GM18861 (cell line): Measurements from ENCODE around the gene ZFYVE26.
"Not testable (repeated sequence)": the region's sequence is repeated elsewhere in the genome, so short reads cannot be mapped to it uniquely, and the experiment has no call there.

ENCODE experiments used
- ATAC-seq: cut with Tn5 transposase; IDR thresholded peaks from one replicate; pipeline ENCODE4 v1.9.1; 2021; ENCODE audit not compliant: unreplicated experiment

ZFYVE26 gene

DNA sequence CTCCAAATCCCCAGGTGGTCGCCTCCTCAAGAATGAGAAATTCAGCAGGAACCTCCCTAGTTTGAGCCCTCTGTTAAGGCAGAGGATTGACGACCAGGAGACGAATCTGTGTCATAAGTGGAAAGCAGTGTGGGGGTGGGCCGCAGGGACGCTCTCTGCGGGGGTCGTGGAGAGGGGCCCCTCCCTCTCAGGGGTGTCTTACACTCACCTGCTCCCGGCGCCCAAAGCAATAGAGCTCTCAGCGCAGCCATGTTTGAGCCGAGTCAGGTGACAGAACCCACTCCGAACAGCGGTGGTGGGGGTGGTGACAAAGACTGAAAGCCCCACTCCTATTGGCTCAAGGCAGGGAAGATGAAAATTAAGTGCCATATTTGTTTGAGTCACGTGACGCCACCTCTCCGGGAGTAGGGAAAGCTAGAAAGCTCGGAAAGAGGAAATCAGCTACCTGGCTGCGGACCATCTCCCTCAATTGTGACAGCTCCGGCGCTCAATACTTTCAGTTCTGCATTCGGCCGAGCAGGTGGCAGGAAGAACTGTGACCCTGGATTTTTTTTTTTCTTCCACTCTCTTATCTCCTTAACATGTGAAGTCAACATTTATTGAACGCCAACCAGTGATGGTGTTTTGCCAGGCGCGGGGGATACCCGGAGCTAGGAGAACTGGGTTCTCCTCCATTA, at the start of gene ZFYVE26:
TSS of gene ZFYVE26 (minus strand) at position 265 of the 677 bp plus-strand sequence. CDS start 627 bp downstream, outside the sequence.
- ATAC-seq = peak; percentile 71

DNA sequence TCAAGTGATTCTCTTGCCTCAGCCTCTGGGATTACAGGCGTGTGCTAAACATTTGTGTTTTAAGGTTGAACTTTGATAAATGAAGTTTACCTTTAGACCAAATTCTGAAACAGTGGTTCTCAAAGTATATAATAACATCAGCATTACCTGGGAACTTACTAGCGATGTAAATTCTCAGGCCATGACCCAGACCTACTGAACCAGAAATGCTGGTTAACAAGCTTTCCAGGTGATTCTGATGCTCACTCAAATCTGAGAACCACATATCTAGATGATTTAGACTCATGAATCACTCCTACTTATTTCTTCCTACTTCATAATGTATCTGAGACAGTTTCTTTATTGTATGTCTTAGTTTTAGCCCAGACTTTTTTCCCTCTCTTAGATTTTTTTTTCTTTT, 46.8 kb upstream of the ZFYVE26 start:
- ATAC-seq = no peak

DNA sequence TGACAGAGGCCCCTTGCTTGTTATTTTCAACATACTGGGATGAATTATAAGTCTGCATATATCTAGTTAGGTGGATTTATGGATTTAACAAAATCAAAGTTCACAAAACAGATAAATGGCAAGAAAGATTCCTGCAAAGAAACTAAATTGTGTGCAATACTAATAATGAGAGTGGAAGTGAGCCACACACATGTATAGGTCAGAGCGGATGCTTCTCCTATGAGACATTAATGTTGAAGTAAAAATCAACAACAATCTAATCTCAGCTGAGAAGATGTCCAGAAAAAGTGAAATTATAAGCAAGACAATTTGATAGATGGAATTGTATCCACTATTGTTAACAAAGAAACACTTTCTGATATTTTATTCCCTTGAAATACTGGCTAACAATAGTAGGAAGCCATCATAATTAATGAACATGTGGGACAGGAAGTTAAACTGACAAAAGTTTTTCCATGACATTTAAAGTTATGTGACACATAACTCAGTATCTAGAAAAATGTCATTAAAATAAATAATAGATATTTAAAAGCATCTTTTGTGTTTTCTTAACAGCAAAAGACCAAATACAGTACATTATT, 42.9 kb upstream of the ZFYVE26 start:
- no peak for ATAC-seq

DNA sequence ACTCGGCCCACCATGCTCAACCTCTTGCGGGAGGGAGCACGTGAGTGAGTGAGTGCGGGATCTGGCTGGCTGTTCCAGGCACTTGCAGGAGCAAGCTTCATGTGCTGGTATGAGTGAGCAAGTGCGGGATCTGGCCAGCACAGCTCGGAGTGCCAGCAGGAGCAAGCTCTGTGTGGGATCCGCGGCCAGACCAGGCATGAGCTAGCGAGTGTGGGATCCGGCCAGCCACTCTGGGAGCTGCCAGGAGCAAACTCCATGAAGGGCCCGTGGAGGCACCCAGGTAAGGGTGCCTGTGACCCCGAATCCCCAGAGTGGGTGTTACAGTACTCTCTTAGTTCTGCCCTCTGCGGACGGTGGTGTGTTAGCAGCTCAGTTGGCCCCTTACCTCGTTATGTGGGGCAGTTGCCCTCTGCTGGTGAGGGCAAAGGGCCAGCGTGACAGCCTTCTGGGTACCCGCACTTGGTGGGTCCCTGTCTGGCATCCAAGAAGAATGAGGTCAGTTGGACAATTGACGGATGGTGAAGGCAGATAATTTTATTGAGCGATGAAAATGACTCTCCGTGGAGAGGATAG, 41.5 kb upstream of the ZFYVE26 start:
- ATAC-seq = no peak

DNA sequence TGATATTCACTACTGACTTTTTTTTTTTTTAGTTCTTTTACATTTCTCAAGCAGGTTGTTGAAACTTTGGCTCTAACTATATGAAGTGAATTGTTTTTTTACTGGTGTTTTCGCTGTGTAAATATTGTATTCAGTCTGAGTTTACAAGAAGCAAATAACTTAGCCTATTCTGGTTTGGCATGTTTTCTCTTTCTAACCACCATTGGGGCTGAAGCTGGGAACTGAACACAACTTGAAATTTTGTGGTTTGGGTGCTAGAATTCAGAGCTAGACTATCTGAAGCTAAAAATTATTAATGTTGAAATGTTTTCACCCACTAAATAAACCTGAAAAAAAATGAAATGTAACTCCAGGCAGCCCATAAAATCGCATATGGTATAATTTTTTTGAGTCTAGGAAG, 40.4 kb upstream of the ZFYVE26 start:
- ATAC-seq = no peak

DNA sequence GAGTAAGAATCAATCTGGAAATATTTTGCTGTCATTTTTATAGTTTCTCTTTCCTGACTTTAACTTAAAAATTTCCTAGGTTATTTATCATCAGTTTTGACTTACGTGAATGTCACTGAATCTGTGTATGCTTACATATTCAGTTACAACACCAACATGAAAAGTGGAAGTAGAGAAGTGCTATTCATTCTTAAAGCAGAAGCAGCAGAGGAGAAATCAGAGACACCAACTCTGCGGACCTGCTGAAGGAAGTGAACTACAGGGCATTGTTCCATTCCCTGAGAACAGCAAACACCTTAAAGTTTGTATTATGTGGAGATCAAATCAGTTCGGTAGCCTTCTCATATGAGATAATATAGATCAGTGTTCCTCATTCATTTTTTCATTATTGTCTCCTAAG, 37.3 kb upstream of the ZFYVE26 start:
- ATAC-seq = no peak

DNA sequence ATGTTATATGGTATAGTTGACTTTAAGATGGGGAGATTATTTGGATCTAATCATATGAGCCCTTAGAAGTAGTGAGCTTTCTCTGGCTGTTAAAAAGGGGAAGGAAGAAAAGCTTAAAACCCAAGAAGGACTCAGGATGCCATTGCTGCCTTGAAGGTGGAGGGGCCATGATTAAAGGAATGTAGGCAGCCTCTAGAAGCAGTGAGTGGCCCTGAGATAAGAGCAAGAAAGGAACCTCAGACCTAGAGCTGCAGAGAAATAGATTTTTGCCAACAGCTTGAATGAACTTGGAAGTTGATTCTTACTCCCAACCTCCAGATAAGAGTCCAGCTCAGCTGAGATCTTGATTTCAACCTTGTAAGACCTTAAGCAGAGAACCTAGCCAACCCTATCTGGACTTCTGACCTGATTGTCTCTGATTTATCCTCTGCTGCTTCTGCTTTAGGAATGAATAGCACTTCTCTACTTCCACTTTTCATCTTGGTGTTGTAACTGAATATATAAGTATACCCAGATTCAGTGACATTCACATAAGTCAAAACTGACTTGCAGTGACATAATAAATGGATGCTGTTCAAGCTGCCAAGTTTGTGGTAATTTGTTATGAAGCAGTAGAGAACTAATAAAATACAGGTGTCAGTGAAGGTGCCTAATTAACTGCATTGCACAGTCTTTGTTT, 36.7 kb upstream of the ZFYVE26 start:
- no peak for ATAC-seq

DNA sequence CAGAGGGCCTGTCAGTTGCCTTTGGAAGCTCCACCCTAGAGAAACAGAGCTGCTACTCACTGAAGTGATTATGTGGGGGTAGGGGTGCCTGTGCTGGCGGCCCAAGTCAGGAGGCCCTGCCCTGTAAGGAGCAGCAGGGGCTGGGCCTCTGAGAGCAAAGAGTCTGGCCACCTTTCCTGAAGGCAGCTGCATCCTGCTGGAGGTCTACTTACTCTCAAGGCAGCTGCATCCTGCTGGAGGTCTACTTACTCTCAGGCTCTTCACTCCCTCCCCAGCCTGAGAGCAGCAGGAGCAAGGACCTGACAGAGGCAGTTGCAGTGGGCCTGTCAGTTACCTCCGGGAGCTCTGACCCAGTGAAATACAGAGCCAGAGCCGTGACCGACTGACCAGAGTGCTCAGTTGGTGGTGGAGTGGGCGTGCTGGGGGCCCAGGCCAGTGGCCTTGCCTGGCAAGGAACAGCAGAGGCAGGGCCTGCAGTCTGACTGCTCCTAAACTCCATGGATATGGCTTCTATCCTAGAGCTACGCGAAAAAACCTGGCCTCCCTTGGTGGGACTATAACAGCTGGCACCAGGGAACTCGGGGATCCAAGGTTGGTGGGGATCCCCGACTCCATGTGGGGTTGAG, 35.5 kb upstream of the ZFYVE26 start:
- no peak for ATAC-seq

DNA sequence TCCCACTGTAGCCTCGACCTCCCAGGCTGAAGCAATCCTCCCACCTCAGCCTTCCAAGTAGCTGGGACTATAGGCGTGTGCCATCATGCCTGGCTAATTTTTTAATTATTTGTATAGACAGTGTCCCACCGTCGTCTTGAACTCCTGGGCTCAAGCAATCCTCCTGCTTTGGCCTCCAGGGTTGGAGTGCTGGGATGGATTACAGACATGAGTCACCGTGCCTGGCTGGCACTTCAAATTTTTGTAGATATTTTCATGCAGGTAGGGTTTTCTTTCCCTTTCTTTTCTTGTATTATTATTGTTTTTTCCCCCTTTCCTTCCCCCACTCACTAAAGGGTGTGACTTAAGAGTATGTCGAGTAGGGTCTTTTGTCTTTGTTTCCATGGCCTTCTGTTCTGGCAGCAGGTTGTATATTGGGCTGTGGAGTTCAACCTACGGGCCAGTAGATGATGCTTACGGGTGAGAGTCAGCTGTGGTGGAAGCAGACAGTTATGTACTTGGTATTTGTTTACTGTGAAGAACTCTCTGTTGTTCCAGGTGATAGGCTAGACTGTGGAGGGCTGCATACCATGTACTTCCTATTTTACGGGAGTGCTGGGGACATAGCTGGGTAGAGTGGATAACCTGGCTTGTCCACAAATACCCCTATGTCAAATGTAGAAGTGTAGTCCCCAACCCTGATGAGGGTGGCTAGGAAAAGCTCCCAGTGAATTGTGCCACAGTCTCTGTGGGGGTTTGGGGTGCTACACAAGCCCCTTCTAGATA, 33.9 kb upstream of the ZFYVE26 start:
- no peak for ATAC-seq

DNA sequence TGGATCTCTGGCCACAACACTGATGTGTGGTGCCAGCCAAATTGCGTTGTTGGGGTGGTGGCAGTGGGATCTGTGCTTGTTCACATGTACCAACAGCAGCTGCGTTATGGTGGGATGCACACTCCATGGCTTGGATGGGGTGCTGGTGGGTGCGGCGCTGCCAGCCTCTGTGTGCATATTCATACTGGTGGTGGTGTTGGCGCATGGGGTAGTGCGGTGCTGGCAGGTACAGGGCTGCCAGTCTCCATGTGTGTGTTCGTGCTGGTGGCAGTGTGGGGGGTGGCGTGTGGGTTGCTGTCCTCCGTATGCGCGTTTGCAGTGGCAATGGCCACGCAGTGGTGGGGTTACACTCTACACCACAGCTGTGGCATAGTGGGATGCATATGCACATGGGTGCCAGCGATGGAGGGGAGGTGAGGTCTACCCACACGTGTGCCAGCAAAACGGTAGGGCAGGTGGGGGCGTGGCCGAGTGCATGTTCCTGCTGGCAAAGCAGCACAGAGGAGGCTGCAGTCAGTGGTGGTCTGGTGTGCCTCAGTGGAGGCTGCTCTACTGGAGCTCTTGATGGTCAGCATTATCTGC, 29.7 kb upstream of the ZFYVE26 start:
- ATAC-seq = no peak

DNA sequence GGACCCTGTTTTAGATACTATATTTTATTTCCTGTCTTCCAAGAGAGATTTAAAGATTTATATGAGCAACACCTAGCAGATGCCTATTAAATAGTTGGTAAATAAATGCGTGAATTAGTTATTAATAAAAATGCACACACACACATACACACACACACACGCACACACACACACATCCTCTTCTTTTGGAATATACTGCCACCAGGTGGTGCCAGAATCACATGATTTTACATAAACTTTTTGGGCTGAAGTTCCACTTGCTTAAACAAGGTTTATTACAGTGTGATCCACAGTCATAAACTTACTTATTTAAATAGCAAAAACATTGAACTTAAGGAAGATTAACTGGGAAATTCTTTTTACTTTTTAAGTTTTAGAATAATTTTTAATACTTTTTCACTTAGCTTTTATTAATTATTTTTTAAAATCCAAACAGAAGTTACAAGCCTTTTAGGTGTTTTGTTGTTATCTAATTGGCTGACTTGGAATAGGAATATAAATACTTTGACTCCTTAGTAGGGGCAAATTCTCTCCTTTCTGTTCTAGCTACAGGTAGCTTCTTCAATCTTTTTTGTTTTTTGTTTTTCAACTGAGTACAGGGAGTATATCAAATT, 20.7 kb upstream of the ZFYVE26 start:
- ATAC-seq = no peak

DNA sequence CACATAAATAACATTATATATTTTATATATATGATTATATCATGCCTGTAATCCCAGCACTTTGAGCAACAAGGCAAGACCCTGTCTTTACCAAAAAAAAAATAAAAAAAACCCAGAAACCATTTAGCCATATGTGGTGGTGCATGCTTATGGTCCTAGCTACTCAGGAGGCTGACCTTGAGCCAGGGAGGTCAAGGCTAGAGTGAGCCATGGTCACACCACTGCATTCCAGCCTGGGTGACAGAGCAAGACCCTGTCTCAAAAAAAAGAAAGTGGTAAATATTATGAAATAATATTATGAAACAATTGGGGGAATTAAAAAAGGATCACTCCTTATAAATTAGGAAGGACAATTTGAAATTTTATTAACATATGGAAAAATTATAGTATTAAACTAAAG, 19.2 kb upstream of the ZFYVE26 start:
- no peak for ATAC-seq

DNA sequence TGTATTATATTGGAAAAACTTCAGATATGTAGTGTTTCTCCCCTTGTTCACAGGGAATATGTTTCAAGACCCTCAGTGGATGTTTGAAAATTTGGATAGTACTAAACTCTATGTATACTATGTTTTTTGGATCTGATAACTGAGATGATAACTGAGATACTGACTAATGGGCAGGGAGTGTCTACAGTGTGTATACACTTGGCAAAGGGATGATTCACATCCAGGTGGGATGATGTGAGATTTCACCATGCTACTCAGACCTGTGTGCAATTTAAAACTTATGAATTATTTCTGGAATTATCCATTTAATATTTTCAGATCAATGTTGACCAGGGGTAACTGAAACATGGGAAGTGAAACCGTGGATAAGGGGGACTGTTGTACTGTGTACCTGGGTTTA, 17.0 kb upstream of the ZFYVE26 start:
- ATAC-seq = no peak

DNA sequence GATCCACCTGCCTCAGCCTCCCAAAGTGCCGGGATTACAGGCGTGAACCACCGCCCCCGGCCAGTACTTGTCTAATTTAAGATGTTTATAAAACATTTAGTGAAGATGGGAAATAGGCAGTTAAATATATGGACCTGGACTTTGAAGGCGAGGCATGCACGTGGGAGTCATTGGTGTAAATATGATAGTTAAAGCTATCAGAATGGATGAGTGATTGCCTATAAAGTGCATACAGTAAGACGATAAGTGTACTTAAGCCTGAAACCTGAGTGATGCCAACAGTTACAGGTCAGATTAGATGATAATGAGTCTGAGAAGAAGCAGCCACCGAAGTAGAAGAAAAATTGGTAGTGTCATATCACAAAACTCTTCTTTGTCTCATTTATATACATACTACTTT, 14.7 kb upstream of the ZFYVE26 start:
- ATAC-seq = no peak

DNA sequence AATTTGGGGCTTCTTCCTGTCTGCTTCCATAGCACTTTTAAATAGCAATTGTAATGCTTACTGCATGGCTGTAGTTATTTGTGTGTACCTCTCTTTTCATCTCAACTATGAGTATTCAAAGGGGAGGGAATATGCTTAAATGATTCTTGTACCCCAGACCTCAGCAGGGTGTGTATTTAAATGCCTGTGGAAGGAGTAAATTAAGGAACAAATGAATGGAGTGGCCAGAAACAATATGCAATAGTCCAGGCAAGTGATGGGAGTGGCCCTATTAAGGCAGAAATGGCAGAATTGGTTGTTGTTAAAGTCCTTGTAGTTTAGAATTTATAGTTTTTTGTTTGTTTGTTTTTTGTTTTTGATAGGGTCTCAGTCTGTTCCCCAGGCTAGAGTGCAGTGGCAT, 4.7 kb upstream of the ZFYVE26 start:
- no peak for ATAC-seq

DNA sequence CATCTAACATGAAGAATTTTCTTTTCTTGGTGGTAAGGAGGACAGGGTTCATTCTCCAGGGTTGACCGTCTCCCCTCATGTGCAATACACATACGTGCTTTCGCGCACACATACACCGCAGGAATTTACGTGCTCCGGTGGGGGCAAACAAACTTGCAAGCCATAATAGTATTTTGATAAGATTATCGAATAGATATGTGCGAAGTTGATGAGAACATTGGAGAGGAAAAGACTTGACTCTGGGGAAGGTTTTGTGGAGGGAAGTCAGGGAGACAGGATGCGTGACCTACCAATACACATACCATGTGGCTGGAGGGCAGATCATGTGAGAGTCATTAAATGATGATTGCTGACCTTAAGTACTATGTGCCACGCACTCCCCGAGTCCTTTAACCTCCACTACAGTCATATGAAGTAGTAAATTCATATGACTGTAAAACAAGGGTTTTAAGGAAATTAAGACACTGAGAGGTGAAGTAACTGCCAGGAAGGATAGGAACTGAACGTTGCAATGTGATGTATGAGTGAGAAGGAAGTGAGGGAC, 4.1 kb upstream of the ZFYVE26 start:
- ATAC-seq = no peak

DNA sequence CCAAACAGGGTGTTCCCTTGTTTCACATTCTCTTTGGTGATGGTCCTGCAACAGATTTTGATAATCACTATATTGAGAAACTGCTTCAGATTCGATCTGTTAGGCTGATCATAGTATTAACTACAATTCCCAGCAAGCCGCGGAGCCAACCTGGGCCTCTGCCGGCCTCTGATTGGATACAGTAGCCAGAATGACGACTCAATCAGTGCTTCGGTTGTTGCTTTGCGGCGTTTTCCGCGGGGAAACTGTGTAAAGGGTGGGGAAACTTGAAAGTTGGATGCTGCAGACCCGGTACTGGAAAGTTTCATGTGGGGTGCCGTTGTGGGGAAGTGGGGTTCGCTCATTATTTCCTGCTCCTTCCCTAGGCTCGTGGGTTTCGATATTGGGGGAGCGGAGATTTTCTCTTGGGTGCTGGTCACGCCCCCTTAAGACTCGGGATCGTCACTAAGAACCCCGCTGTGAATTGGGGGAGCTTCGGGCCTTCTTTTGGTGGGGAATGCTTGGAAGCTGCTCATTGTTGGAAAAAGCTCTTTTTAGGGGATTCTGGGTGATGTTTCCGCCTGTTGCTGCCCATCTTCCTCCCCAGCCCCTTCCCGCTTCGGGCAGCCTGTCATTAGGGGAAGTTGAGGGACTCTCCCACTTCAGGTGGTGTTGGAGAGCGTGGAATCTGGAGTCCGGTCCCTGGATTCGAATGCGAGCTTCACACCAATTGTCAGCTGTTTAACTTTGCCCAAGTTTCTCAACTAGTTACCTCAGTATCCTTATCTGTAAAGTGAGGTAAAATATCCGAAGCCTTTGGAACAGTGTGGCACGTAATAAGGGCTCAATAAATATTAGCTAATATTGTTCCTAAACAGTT, 3.4 kb upstream of the ZFYVE26 start, which contains the start of gene RAD51B:
TSS of gene RAD51B (plus strand) at position 217 of the 859 bp plus-strand sequence.
- peak; percentile 33 for ATAC-seq

DNA sequence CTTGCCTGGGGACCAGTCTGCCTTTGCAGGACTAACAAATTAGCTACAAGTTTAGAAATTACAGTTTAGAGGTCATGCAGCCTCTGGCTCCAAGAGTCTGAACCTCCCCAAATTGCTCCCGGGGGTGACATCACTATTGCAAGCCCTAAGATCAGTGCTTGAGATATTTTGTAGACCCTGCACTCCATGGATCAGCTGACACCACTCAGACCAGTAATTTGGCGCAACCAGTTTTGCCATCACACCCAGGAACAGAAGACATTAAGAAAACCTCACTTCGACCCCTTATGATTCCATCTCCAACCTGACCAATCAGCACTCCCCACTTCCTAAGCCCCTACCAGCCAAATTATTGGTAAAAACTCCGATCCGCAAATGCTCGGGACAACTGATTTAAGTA, 2.1 kb upstream of the ZFYVE26 start:
- ATAC-seq = not testable (repeated sequence)
